ENCODE results near the gene IL1RN. TPM values are rescaled to one million over a fixed set of nuclear protein-coding genes. Genes with fewer than 3 reads are reported as not detected.

The IL1RN gene
- total RNA-seq = 70.3 and 167 TPM in 2 replicates

GRCh38 chr2:113126845-113127645, at the start of gene IL1RN:
TSS of gene IL1RN (plus strand) at chr2:113127598. CDS start at chr2:113127625, 27 bp downstream.

GRCh38 chr2:113173542-113174375, 46.4 kb downstream of the IL1RN start, which contains the start of gene PSD4:
TSS of gene PSD4 (plus strand) at chr2:113173971. CDS start at chr2:113182457, 8,486 bp downstream.

Other genes with a start within 250 kb of the IL1RN start
- not detected in 2 replicates for gene IL37, start 216.4 kb upstream of the IL1RN start, total RNA-seq
- 0.43 and 41.4 TPM in 2 replicates for gene IL36G, start 149.6 kb upstream of the IL1RN start, total RNA-seq
- gene IL36A, start 122.1 kb upstream of the IL1RN start, total RNA-seq = 1.7 and 3.0 TPM in 2 replicates
- gene IL36B, start 74.7 kb upstream of the IL1RN start, total RNA-seq = not detected in 2 replicates
- 1.1 and 8.4 TPM in 2 replicates for gene IL36RN, start 68.4 kb upstream of the IL1RN start, total RNA-seq
- gene IL1F10, start 59.6 kb upstream of the IL1RN start, total RNA-seq = not detected in 2 replicates
- 42.0 and 45.3 TPM in 2 replicates for gene PSD4, start 46.4 kb downstream of the IL1RN start, total RNA-seq
- gene PAX8, start 151.3 kb downstream of the IL1RN start, total RNA-seq = under 0.01 and 24.3 TPM in 2 replicates

Data from tracheal epithelial cell (primary cell).